Keratinocyte (primary cell): ENCODE measurements around the gene RTN4IP1.

ENCODE experiments used
- CTCF ChIP-seq, 3 experiments: IDR thresholded peaks in 1 of 3; conservative IDR thresholded peaks in 1 of 3; optimal IDR thresholded peaks in 1 of 3; 2 replicates in 2 of 3; 3 replicates in 1 of 3; pipeline versions ENCODE3 to v1.5.1; 2011; ENCODE audit warnings: low read length in 3 of 3, mild to moderate bottlenecking in 3 of 3, moderate library complexity in 2 of 3, control low read depth in 1 of 3, inconsistent platforms in 1 of 3; ENCODE audit not compliant: insufficient read depth in 2 of 3; ENCODE audit errors: extremely low read depth in 1 of 3
- EZH2 ChIP-seq: IDR thresholded peaks from one replicate; pipeline ENCODE4 v1.6.1; 2012; ENCODE audit warnings: inconsistent platforms, mild to moderate bottlenecking, low read length, moderate library complexity

GRCh38 chr6:106613590-106613989 is 15.7 kb downstream of the RTN4IP1 start:
- TF ChIP-seq CTCF (optimal IDR thresholded peaks at IDR 0.05 in 1 of 3, IDR thresholded peaks at IDR 0.05 in 1 of 3, conservative IDR thresholded peaks at IDR 0.05 in 1 of 3; ENCODE audit: extremely low read depth in 1 of 3, insufficient read depth in 2 of 3, low read length in 3 of 3): no peak
- no peak for TF ChIP-seq EZH2
